HCT116 (cell line): ENCODE data around the gene PTPN2. TPM values are rescaled to one million over a fixed set of nuclear protein-coding genes. Genes with fewer than 3 reads are reported as not detected.

Experiments used
- ATAC-seq: fragments of 200-7000 bp; cut with Tn5 transposase; 2 replicates; pipeline ENCODE4 v1.9.1; 2020; ENCODE audit warnings: mild to moderate bottlenecking, moderate library complexity
- BruUV-seq: library from RNA; stranded (reverse); fragments of 400-500 nt; replicated peaks from 2 replicates; lab custom pipeline; 2021; lab: Mats Ljungman, UMichigan
- CTCF ChIA-PET: fragments of 300-600 bp; sonication (Branson Sonifier 250); formaldehyde crosslinking; loops from one replicate; lab custom pipeline; 2021; ENCODE audit warnings: antibody characterized with exemption; lab: Charles Lee
- POLR2A ChIA-PET: fragments of 300-600, 350-600 bp; sonication (Branson Sonifier 250); formaldehyde crosslinking; loops from one replicate; lab custom pipeline; 2021; ENCODE audit warnings: antibody characterized with exemption; lab: Charles Lee
- RAD21 ChIA-PET, 2 experiments: fragments of 300-600 bp; sonication (Branson Sonifier 250); formaldehyde crosslinking; loops; one replicate each; lab custom pipeline; 2023; ENCODE audit warnings: low total read pairs in 2 of 2; ENCODE audit not compliant: uncharacterized antibody in 2 of 2, unreplicated experiment in 2 of 2, low non-redundant PET in 1 of 2; lab: Charles Lee
- DNase-seq: peaks from one replicate; pipeline ENCODE4 v3.0.0-alpha.2; 2010; ENCODE audit warnings: low read depth, low spot score
- H2AFZ ChIP-seq: fragments of 200-600 bp; shearing (Covaris generic), sonication (generic); 2 replicates; pipeline ENCODE4 v1.6.1; 2017; ENCODE audit warnings: low read depth, mixed run types, mixed read lengths, antibody characterized with exemption, low read length; ENCODE audit not compliant: poor library complexity, severe bottlenecking
- H3K27ac ChIP-seq: 2 replicates; pipeline ENCODE4 v1.5.1; 2012; ENCODE audit warnings: low read depth, low read length
- H3K27me3 ChIP-seq: fragments of 200-600 bp; sonication (generic); 2 replicates; pipeline ENCODE4 v1.6.1; 2016; ENCODE audit warnings: mixed run types, low read length, mixed read lengths; ENCODE audit not compliant: insufficient read depth
- H3K36me3 ChIP-seq, 2 experiments: fragments of 200-500 bp in 1 of 2; fragments of 200-600 bp in 1 of 2; sonication (Bioruptor generic) in 1 of 2; sonication (generic) in 1 of 2; 2 replicates each; pipeline versions ENCODE4 v1.5.1 to v1.6.1; 2014 to 2016; ENCODE audit warnings: low read length in 2 of 2, inconsistent platforms in 1 of 2, mixed read lengths in 1 of 2, mixed run types in 1 of 2; ENCODE audit not compliant: insufficient read depth in 2 of 2, control insufficient read depth in 1 of 2
- H3K4me1 ChIP-seq, 2 experiments: fragments of 200-600 bp in 1 of 2; sonication (generic) in 1 of 2; 2 replicates each; pipeline versions ENCODE4 v1.5.1 to v1.6.1; 2012 to 2017; ENCODE audit warnings: low read length in 2 of 2, inconsistent platforms in 1 of 2, mild to moderate bottlenecking in 1 of 2, mixed read lengths in 1 of 2, mixed run types in 1 of 2, moderate library complexity in 1 of 2; ENCODE audit not compliant: insufficient read depth in 2 of 2, control insufficient read depth in 1 of 2
- H3K4me2 ChIP-seq: fragments of 200-600 bp; sonication (generic); 2 replicates; pipeline ENCODE4 v1.6.1; 2017; ENCODE audit warnings: mixed run types, low read length, mixed read lengths
- H3K4me3 ChIP-seq, 2 experiments: fragments of 200-600 bp in 1 of 2; sonication (generic) in 1 of 2; replicated peaks in 1 of 2; 2 replicates each; pipeline ENCODE4 v1.5.1; 2011 to 2016; ENCODE audit warnings: low read length in 2 of 2, control low read depth in 1 of 2, low read depth in 1 of 2, mild to moderate bottlenecking in 1 of 2, mixed read lengths in 1 of 2, mixed run types in 1 of 2
- H3K79me2 ChIP-seq: fragments of 200-600 bp; sonication (generic); 2 replicates; pipeline ENCODE4 v1.6.1; 2017; ENCODE audit warnings: mild to moderate bottlenecking, mixed run types, low read length, moderate library complexity, mixed read lengths; ENCODE audit not compliant: insufficient read depth
- H3K9ac ChIP-seq: fragments of 200-600 bp; sonication (generic); 2 replicates; pipeline ENCODE4 v1.6.1; 2016; ENCODE audit warnings: low read length, mixed read lengths
- H3K9me2 ChIP-seq: fragments of 200-600 bp; sonication (generic), shearing (Covaris generic); 2 replicates; pipeline ENCODE4 v1.6.1; 2017; ENCODE audit warnings: mixed run types, mild to moderate bottlenecking, moderate library complexity; ENCODE audit not compliant: insufficient read depth
- H3K9me3 ChIP-seq, 2 experiments: fragments of 200-500 bp in 1 of 2; fragments of 200-600 bp in 1 of 2; sonication (Bioruptor generic) in 1 of 2; sonication (generic) in 1 of 2; 2 replicates each; pipeline ENCODE4 v1.6.1; 2014 to 2017; ENCODE audit warnings: low read length in 2 of 2, mixed read lengths in 2 of 2, inconsistent platforms in 1 of 2, low read depth in 1 of 2, mild to moderate bottlenecking in 1 of 2, mixed run types in 1 of 2, moderate library complexity in 1 of 2; ENCODE audit not compliant: control insufficient read depth in 1 of 2, insufficient read depth in 1 of 2
- H4K20me1 ChIP-seq: fragments of 200-600 bp; sonication (generic), shearing (Covaris generic); 2 replicates; pipeline ENCODE4 v1.6.1; 2017; ENCODE audit warnings: mixed run types, mild to moderate bottlenecking, moderate library complexity; ENCODE audit not compliant: insufficient read depth
- CBX3 ChIP-seq: IDR thresholded peaks from 2 replicates; pipeline ENCODE4 v1.6.1; 2012; ENCODE audit warnings: low read depth
- CEBPB ChIP-seq: IDR thresholded peaks from 2 replicates; pipeline ENCODE4 v1.6.1; 2012; ENCODE audit warnings: low read depth
- EGR1 ChIP-seq: IDR thresholded peaks from 2 replicates; pipeline ENCODE4 v1.6.1; 2012; ENCODE audit warnings: low read depth
- EZH2phosphoT487 ChIP-seq: fragments of 200-600 bp; IDR thresholded peaks from 2 replicates; pipeline ENCODE4 v1.6.1; 2018; ENCODE audit warnings: antibody characterized with exemption, borderline replicate concordance
- JUND ChIP-seq: IDR thresholded peaks from 2 replicates; pipeline ENCODE4 v1.6.1; 2012
- RAD21 ChIP-seq: IDR thresholded peaks from 2 replicates; pipeline ENCODE4 v1.6.1; 2012; ENCODE audit warnings: low read depth, mild to moderate bottlenecking
- SRF ChIP-seq: IDR thresholded peaks from 2 replicates; pipeline ENCODE4 v1.6.1; 2012; ENCODE audit warnings: low read depth
- TCF7L2 ChIP-seq: IDR thresholded peaks from 2 replicates; pipeline ENCODE4 v1.7.0; 2011; ENCODE audit warnings: borderline replicate concordance, inconsistent platforms; ENCODE audit not compliant: insufficient read depth, insufficient read length; ENCODE audit errors: extremely low read depth
- ZFX ChIP-seq: fragments of 450-650 bp; IDR thresholded peaks from 2 replicates; pipeline ENCODE4 v1.6.1; 2017
- intact Hi-C: fragments of 100-400 bp; cut with micrococcal nuclease; formaldehyde crosslinking; loops from 2 replicates; pipeline ENCODE4 v1.10.0; 2022
- total RNA-seq: library from RNA; stranded (reverse); gene quantifications from one replicate; pipeline ENCODE4 v1.2.1, GENCODE V29; 2021; ENCODE audit not compliant: unreplicated experiment
- TF ChIP-seq, protein P1 (sequence below): IDR thresholded peaks from 2 replicates; pipeline ENCODE4 v1.6.1; 2012
- TF ChIP-seq, protein P2 (sequence below), 3 experiments: fragments of 200-600 bp in 1 of 3; sonication (generic) in 1 of 3; IDR thresholded peaks in 2 of 3; conservative IDR thresholded peaks in 1 of 3; 2 replicates each; pipeline ENCODE4 v1.5.1; 2012 to 2017; ENCODE audit warnings: low read depth in 2 of 3, low read length in 2 of 3, antibody characterized with exemption in 1 of 3, borderline replicate concordance in 1 of 3, control low read depth in 1 of 3, mild to moderate bottlenecking in 1 of 3, mixed read lengths in 1 of 3, mixed run types in 1 of 3, moderate library complexity in 1 of 3; ENCODE audit not compliant: insufficient read depth in 1 of 3
- TF ChIP-seq, protein P3 (sequence below): IDR thresholded peaks from 2 replicates; pipeline ENCODE4 v1.6.1; 2011; ENCODE audit warnings: mild to moderate bottlenecking, low read length, moderate library complexity; ENCODE audit not compliant: insufficient replicate concordance; ENCODE audit errors: extremely low read depth

PTPN2 gene
- total RNA-seq, 1 experiment from 2014 or later, result 50.3 TPM

DNA sequence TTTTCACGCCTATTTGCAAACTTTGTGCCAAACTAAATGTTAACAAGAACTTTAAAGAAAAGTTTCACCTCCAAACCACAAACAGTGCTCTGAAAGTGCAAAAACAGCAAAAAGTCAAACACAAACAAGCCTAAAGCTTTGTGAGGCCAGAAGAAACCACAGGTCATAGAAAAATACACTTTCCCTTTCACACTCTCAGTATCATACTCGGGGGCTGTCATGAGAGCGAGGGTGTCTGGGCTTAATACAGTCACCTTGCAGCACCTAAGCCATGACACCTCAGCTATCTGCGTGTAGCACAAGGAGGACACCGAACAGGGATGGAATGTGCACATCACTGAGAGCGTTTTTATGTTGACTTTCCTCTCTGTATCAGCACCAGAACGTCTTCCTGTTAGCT is 37.1 kb upstream of the PTPN2 start:
- CTCF ChIA-PET, result no interaction called here
- no peak for DNase-seq
- Histone ChIP-seq H3K4me2 (no peak overlapping the region), H3K4me1 (no peaks in the 10 kb centered on the region), H4K20me1 (no peaks in the 10 kb centered on the region), H3K9me2 (no peaks in the 10 kb centered on the region), H3K9ac (no peak overlapping the region), H3K79me2 (no peaks in the 10 kb centered on the region), H3K27ac (no peak overlapping the region), H3K27me3 (no peaks in the 10 kb centered on the region), H3K9me3 (no peaks in the 10 kb centered on the region), H2AFZ (no peak overlapping the region), H3K4me3 (no peak overlapping the region), H3K36me3 (no peaks in the 10 kb centered on the region)
- intact Hi-C loops, result no loop called here
- no peak for ATAC-seq
- TF ChIP-seq ZFX (no peak), EGR1 (no peak), JUND (no peak), EZH2phosphoT487 (no peak), RAD21 (no peak)
- POLR2A ChIA-PET, result no interaction called here
- RAD21 ChIA-PET, result no interaction called here
- no TSS peak for BruUV-seq

DNA sequence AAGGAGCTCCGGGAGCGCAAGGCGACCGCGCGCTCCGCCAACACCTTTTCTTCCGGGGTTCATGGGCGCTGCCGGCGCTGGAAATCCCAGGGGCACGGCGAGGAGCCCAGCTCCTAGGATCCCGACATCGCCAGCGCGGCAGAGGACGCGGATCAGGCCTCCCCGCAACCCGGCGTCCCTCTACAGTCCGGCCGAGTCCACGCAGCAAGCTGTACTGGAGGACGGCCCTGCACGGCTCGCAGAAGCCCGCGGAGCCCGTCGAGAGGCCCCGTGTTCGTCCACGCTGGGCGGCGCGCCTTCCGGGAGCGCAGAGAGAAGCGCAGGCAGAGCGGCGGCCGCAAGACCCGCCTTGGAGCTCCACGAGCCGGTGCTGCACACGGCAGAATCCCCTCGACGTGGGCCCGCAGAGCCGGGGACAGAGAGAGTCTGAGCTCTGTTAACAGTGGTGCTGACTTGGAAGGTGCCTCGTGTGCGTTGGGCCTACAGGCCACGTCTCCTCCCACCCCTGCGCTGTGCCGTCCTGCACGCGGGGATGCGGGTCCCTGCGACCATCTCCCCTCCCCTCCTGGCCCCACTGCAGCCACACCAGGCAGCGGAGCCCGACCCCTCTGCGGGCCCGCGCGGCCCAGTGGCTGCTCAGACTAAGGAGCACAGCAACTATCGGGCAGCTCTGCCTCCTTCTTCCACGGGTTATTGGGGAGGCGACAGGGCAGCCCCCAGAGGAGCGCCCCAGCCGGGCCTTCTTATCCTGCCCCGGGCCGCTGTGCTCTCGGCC is 28.1 kb upstream of the PTPN2 start:
- CTCF ChIA-PET, result no interaction called here
- H3K4me2 ChIP-seq, result no peak overlapping the region
- no peaks in the 10 kb centered on the region for H3K4me1 ChIP-seq
- no peaks in the 10 kb centered on the region; a peak in 1 of 4 replicates for H3K9me3 ChIP-seq
- BruUV-seq, result no TSS peak
- H3K27me3 ChIP-seq, result no peaks in the 10 kb centered on the region
- DNase-seq, result no peak
- TF ChIP-seq, protein P1, sequence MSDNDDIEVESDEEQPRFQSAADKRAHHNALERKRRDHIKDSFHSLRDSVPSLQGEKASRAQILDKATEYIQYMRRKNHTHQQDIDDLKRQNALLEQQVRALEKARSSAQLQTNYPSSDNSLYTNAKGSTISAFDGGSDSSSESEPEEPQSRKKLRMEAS, result no peak
- TF ChIP-seq, protein P2, sequence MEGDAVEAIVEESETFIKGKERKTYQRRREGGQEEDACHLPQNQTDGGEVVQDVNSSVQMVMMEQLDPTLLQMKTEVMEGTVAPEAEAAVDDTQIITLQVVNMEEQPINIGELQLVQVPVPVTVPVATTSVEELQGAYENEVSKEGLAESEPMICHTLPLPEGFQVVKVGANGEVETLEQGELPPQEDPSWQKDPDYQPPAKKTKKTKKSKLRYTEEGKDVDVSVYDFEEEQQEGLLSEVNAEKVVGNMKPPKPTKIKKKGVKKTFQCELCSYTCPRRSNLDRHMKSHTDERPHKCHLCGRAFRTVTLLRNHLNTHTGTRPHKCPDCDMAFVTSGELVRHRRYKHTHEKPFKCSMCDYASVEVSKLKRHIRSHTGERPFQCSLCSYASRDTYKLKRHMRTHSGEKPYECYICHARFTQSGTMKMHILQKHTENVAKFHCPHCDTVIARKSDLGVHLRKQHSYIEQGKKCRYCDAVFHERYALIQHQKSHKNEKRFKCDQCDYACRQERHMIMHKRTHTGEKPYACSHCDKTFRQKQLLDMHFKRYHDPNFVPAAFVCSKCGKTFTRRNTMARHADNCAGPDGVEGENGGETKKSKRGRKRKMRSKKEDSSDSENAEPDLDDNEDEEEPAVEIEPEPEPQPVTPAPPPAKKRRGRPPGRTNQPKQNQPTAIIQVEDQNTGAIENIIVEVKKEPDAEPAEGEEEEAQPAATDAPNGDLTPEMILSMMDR (IDR thresholded peaks at IDR 0.05 in 2 of 3, conservative IDR thresholded peaks at IDR 0.05 in 1 of 3; ENCODE audit: borderline replicate concordance in 1 of 3, insufficient read depth in 1 of 3, low read depth in 2 of 3, low read length in 2 of 3), result no peak
- TF ChIP-seq RAD21 (no peak), JUND (no peak), SRF (no peak), CEBPB (no peak), TCF7L2 (no peak), CBX3 (no peak)
- TF ChIP-seq, protein P3, sequence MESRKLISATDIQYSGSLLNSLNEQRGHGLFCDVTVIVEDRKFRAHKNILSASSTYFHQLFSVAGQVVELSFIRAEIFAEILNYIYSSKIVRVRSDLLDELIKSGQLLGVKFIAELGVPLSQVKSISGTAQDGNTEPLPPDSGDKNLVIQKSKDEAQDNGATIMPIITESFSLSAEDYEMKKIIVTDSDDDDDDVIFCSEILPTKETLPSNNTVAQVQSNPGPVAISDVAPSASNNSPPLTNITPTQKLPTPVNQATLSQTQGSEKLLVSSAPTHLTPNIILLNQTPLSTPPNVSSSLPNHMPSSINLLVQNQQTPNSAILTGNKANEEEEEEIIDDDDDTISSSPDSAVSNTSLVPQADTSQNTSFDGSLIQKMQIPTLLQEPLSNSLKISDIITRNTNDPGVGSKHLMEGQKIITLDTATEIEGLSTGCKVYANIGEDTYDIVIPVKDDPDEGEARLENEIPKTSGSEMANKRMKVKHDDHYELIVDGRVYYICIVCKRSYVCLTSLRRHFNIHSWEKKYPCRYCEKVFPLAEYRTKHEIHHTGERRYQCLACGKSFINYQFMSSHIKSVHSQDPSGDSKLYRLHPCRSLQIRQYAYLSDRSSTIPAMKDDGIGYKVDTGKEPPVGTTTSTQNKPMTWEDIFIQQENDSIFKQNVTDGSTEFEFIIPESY, result no peak
- H4K20me1 ChIP-seq, result no peaks in the 10 kb centered on the region
- no peak overlapping the region for H2AFZ ChIP-seq
- no peaks in the 10 kb centered on the region for H3K9me2 ChIP-seq
- POLR2A ChIA-PET, result no interaction called here
- H3K9ac ChIP-seq, result no peak overlapping the region
- intact Hi-C loops, result no loop called here
- no peak overlapping the region for H3K4me3 ChIP-seq
- ATAC-seq, result no peak
- H3K36me3 ChIP-seq, result no peaks in the 10 kb centered on the region
- H3K79me2 ChIP-seq, result no peaks in the 10 kb centered on the region
- RAD21 ChIA-PET, result no interaction called here
- H3K27ac ChIP-seq, result no peak overlapping the region
